ENCODE measurements around the gene DPY30.
"Not testable (repeated sequence)": the region's sequence is repeated elsewhere in the genome, so short reads cannot be mapped to it uniquely, and the experiment has no call there.

DPY30 gene

DNA sequence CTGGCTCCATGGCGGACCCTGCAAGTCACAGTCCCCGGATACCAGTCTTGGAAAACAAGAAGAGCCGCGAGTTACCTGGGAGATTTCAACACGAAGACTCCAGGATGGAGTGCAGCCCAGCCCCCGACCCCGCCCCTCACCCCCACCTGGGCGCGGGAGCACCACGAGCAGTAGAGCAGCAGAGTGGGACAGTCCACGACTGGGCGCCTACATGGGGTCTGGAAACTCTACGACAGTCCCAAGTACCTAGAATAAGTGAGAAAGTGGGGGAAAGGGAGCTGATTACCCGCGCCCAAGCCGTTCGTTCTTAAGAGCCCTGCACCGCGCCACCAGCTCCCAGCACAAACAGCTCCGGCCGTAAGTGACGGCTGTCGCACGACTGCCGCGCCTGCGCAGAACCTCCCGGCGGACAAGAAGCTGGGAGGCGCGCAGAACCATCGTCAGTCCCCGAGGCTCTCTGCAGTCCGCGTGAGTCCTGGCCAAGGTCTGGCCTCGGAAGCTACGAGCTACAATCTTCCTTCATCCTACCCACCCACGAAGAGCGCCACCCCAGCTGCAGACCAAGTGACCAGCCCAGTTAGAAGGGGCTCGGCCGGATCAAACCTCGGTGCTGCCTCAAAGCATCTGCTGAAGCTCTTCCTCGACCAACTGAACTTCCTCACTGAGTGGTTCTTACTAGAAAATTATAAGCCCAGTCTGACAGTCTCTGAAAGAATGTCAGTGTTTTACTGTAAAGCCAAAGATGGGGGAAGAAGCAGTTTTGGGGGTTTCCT lies at the start of gene DPY30:
DPY30 (minus strand) TSS at position 359 of the 773 bp plus-strand sequence; CDS start at position 10, 349 bp downstream.
- DNase-seq, result peak; percentile 90

DNA sequence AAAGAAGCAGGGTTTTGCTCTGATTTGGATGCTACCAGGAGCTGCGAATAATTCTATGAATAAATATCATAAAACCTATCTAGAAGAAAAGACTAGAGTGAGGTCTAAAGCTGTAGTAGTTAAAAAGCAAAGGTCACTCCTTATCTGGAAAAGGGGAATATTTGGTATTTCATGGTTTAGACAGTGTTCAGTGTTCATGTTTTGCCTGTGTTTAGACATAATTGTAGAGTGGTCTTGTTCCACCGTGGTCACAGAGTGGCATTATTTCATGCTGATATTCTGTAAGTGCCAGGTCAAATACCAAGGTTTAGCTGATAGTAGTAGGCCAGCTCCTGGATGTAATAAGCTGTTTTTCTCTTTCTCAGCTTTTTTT lies 34.5 kb upstream of the DPY30 start:
- no peak for DNase-seq

DNA sequence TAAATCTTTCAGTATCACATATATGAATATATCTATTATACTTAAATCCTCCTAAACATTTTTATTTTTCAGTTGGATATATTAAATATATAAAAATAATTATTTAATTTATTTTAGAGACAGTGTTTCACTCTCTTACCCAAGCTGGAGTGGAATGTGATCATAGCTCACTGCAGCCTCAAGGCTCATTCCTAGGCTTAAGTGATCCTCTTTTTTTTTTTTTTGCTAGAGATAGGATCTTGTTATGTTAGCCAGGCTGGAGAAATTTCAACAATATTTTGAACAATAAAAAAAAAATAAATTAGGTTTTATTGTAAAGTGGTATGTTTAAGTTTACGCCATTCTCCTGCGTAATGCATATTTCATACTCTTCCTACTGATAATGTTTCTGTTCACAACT lies 27.9 kb upstream of the DPY30 start:
- DNase-seq, result no peak

DNA sequence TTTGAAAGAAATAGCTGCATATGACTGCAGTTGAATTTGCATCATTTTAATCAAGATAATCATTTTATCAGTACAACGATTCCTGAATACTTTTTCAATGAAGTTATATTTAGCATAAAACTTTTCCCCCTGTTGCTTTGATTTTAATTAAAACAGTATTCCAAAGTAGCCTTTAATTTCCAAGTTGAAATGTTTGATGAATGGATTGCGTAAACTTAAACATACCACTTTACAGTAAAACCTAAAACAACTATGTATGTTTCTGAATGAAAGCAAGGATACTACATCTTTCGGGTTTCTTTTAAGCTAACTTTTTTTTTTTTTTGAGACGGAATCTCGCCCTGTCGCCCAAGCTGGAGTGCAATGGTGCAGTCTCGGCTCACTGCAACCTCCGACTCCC lies 25.1 kb upstream of the DPY30 start:
- no peak for DNase-seq

DNA sequence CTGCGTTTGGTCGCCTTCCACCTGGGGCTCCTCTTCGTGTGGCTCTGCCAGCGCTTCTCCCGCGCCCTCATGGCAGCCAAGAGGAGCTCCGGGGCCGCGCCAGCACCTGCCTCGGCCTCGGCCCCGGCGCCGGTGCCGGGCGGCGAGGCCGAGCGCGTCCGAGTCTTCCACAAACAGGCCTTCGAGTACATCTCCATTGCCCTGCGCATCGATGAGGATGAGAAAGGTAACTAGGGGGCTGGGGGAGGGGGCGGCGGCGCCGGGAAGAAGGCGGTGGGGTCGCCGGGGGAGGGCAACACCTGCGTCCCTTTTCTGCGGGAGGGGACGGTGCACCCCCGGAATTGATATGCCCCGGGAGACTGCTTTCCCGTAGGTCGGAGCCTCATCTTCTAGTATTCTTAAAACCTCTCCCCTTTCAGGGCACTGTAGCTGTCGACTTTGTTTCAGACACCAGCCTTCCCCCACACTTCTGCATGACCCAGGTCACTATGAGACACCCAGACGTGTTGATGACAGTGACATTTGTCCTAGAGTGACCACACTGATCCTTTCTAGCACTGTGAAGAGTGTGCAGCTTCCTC lies 24.5 kb upstream of the DPY30 start:
- DNase-seq, result peak; percentile 21

DNA sequence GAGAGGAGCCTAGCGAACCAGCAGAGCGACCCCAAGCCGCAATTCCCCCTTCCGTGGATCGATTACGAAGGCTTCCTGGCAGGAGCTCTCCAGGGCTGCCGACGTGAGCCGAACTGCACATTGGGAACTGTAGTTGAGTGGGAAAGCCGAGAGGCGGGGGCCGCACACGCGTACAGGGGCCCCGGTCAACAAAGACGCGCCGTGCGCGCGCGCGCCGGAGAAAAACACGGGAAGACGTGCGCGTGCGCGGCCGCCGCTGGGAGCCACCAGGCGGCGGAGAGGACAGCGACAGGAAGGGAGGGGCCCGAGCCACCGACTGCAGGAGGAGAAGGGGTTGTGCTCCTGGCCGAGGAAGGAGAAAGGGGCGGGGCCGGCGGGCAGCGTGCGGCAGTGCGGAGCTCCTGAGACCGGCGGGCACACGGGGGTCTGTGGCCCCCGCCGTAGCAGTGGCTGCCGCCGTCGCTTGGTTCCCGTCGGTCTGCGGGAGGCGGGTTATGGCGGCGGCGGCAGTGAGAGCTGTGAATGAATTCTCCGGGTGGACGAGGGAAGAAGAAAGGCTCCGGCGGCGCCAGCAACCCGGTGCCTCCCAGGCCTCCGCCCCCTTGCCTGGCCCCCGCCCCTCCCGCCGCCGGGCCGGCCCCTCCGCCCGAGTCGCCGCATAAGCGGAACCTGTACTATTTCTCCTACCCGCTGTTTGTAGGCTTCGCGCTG lies 23.9 kb upstream of the DPY30 start, which contains the start of gene SPAST:
SPAST (plus strand) TSS at position 247 of the 711 bp plus-strand sequence; CDS start at position 523, 276 bp downstream.
- peak; percentile 97 for DNase-seq

DNA sequence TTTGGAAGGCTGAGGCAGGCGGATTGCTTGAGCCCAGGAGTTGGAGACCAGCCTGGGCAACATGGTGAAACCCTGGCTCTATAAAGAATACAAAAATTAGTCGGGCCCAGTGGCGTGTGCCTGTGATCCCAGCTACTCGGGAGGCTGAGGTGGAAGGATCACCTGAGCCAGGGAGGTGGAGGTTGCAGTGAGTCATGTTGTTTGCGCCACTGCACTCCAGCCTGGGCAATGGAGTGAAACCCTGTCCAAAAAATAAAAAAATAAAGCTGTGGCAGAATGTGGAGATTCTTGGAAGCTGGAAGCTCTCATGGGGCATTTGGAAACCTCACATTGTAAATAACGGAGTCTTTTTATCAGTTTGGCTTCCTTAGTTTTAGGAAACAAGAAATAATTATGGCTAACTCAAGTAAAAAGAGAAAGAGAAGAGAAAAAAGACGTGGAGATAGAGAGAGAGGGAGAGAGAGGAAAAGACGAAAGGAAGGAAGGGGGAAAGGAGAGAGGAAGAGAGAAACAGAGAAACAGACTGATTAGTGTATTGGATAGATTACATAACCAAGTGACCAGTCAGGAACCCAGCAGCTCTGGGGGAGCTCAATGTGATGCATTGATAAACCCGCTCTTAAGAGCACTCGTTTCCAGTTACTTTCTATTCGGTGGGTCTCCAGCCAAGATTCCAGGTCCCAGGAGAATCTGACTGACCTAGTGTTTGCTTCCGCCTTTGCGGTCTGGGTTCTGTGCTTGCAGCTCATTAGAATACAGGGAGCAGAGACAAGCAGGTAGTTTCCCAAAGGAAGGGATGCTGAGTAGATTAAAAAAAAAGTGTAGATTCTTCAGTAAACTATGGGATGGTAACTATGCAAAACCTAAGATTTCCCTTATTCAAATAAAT lies 22.6 kb upstream of the DPY30 start:
- DNase-seq, result peak; percentile 42

DNA sequence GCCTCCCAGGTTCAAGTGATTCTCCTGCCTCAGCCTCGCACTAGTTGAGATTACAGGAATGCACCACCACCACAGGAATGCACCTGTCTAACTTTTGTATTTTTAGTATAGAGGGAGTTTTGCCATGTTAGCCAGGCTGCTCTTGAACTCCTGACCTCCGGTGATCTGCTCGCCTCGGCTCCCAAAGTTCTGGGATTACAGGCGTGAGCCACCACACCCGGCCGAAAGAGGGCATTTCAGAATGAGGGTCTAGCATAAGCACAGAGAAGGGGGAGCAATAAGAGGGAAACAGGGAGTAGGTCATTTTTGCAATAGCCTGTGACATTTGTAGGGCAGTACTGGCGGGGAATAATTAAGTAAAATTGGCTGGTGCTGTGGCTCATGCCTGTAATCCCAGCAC lies 21.8 kb upstream of the DPY30 start:
- no peak for DNase-seq

DNA sequence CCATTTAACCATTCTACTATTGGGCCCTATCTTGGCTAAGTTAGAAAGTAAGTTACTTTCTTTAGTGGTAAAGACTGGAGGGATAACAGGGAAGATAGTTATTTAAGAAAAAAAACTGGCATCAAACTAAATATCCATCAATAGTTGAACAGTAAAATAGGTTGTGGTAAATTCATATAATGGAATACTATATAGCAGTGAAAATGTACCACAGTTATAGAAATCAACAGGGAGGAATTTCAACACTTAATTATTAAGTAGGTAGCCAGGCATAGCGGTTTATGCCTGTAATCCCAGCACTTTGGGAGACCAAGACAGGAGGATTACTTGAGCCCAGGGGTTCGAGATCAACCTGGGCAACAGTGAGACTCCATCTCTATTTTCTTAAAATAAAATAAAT lies 20.7 kb upstream of the DPY30 start:
- no peak for DNase-seq

DNA sequence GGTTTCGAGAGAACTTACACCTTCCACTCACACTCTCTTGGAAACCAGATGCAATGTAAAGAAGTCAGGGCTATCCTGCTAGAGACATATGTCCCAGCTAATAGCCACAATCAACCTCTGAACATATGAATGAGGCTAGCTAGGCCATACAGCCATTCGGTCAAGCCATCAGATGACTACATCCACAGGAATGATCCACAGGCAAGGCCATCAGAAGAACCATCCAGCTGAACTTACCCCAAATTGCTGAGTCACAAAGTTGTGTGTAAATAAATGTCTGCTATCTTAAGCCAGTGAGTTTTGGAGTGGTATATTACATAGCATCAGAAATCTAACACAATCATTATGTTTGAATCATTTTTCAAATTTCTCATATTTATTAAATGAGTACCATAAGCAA lies 18.5 kb upstream of the DPY30 start:
- no peak for DNase-seq

DNA sequence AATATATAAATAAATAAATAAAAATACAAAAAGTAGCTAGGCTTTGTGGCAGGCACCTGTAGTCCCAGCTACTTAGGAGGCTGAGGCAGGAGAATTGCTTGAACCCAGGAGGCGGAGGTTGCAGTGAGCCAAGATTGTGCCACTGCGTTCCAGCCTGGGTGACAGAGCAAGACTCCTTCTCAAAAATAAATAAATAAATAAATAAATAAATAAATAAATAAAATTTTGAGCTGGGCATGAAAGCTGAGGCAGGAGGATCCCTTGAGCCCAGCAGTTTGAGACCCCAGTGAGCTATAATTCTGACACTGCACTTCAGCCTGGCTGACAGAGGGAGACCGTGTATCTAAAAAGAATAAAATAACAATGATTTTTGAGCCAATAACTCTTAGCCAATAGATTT lies 15.0 kb upstream of the DPY30 start:
- DNase-seq, result not testable (repeated sequence)

DNA sequence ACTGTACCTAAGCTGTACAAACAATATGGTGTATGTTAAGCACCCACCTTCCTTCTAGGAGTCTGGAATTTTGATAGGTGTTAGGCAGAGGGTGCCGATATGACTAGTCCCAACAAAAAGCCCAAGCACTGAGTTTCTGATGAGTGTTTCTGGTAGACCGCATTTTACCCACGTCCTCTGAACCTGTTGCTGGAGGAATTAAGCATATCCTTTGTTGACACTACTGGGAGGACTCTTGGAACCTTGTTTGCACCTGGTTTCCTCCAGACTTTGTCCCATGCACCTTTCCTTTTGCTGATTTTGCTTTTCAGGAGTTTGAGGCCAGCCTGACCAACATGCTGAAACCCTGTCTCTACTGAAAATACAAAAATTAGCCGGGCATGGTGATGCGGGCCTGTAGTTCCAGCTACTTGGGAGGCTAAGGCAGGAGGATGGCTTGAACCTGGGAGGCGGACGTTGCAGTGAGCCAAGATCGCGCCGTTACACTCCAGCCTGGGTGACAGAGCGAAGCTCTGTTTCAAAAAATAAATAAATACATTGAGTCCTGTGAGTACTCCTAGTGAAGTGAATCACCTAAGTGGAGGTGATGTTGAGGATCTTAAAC lies 12.3 kb upstream of the DPY30 start:
- no peak for DNase-seq

DNA sequence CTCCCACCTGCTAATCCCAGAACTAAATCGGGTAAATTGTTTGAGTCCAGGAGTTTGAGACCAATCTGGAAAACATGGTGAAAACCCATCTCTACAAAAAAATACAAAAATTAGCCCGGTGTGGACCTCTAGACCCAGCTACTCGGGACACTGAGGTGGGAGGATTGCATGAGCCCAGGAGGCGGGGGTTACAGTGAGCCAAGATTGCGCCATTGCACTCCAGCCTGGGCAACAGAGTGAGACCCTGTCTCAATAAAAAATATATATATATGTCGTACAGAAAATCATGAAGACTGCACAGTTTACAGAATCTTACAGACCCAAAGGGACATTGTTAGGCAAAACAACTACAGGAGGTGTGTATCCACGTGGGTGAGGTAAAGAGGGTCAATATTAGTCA lies 4.0 kb upstream of the DPY30 start:
- DNase-seq, result no peak

DNA sequence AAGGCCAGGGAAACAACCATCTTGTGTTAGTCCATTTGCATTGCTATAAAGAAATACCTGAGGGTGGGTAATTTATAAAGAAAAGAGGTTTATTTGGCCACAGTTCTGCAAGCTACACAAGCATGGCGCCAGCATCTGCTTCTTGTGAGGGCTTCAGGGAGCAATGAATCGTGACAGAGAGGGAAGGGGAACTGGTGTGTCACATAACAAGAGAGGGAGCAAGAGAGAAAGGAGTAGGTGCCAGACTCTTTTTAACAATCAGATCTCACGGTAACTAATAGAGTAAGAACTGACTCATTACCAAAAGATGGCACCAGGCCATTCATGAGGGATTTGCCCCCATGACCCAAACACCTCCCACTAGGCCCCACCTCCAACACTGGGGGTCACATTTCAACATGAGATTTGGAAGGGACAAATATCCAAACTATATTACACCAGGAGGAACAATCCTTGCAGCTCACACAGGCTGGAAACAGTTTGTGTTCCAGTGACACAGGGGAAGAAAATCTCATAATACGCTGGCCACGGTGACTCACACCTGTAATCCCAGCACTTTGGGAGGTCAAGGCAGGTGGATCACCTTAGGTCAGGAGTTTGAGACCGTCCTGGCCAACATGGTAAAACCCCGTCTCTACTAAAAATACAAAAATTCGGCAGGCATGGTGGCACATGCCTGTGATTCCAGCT lies 5.3 kb downstream of the DPY30 start:
- DNase-seq, result not testable (repeated sequence)

DNA sequence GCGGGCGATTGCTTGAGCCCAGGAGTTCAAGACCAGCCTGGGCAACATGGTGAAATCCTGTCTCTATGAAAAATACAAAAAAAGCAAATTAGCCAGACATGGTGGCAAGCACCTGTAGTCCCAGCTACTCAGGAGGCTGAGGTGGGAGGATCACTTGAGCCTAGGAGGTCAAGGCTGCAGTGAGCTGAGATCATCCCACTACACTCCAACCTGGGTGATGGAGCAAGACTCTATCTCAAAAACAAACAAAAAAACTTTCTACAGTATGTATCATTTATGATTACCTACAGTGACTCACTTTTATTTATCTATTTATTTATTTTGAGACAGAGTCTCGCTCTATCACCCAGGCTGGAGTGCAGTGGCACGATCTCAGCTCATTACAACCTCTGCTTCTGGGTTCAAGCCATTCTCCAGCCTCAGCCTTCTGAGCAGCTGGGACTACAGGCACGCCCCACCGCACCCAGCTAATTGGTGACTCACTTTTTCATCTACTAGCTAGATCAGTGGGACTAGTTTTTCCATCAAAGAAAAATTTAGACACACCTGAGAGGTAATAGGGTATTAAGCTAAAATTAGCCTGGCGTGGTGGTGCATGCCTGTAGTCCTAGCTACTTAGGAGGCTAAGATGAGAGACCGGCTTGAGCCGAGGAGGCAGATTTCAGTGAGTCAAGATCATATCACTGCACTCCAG lies 20.7 kb downstream of the DPY30 start:
- DNase-seq, result not testable (repeated sequence)

DNA sequence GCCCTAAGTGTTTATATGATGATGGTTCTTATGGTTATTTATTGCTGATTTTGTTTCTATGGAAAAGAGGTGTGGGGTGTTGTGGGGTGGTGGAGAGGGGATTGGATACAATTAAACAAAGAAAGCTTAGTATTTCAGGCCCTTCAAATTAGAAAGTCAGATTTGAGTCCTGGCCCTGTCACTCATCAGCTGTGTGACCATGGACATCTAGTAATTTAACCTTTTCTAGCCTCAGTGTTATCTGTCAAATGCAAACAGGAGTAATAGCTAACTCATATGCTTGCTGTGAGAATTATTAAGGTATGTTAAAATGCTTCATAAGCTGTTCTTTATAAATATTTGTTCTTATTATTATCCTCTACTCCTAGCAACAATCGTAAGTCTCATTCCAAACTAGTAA lies 26.7 kb downstream of the DPY30 start:
- no peak for DNase-seq

DNA sequence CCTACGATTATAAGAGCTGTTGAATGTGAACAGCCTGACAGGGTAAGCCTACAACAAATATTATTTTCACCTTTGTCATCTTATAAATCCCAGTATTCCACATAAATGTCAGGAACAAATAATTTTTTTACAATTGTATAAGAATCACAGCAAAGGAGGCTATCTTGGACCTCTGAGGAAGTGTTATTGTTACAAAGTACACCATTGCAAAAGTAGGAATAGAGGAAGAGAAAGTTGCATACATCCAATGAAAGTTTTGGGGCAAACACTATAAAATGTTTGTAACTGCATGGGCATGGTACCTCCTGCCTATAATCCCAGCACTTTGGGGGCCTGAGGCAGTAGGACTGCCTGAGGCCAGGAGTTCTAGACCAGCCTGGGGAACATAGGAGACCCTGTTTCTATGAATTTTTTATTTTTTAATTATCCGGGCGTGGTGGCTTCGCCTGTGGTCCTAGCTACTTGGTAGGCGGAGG lies 28.1 kb downstream of the DPY30 start:
- no peak for DNase-seq

DNA sequence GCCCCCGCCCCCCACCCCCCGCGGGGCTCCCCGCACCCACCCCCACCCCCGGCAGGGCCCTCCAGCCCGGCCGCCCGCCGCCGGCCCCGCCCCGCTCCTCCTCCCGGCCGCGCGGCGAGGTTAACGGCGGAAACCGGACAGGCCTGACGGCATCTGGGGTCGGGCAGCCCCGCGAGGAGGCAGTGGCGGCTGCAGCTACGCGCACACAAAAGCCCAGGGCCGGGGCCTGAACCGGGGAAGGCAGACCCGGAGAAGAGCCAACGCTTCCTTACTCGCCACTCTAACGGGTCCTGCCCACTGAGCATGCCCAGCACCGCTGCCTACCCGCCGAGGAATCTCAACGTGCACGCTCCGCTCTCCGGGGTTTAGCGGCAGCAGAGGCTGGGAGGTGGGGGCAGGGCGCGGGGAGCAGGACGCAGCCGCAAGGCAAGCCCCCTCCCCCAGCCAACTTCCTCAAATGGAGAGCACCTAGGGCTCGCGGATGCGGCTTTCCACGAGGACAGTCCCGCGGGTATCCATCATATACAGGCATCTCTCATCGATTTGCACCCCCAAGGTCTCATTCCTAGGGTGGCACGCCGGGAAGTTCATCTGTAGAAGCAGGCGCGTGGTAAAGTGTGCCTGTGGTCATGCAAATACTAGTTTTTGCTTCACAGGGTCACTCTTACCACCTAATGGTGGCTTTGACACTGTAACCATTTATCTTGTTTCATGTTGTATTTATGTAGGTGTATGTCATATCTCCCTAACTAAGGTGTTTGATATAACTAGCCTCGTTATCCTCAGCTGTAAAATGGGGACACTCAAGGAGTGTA lies 28.7 kb downstream of the DPY30 start, which contains the start of gene MEMO1:
MEMO1 (minus strand) TSS at position 339 of the 815 bp plus-strand sequence. CDS start 761 bp downstream, outside the sequence.
- DNase-seq, result peak; percentile 92

DNA sequence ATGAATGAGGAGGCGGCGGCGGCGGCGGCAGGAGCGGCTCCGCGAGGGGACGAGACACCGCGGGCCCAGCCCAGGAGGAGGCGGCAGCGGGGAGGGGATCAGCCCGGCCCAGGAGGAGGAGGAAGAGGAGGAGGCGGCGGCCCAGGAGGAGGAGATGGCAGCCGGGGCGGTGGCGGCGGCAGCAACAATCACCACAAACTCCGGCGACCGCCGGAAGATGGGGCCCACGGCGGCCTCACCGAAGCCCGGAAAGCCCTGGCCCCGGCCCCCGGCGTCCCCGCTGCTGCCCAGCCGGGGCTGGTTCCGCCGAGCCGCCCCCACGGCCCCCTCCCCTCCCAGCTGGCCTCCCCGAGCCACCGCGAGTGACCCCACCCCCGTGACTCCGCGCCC lies 29.3 kb downstream of the DPY30 start:
- DNase-seq, result peak; percentile 13

All from NCI-H510A treated with DMSO at 0.1 percent for 48 hours (cell line).